8988T (cell line): ENCODE results near the gene SERINC5.
A peak's percentile ranks its signal among the peaks of the same experiment; 100 is the strongest.

Source experiments
- DNase-seq: peaks from one replicate; pipeline ENCODE4 v3.0.0; 2011

The SERINC5 gene

DNA sequence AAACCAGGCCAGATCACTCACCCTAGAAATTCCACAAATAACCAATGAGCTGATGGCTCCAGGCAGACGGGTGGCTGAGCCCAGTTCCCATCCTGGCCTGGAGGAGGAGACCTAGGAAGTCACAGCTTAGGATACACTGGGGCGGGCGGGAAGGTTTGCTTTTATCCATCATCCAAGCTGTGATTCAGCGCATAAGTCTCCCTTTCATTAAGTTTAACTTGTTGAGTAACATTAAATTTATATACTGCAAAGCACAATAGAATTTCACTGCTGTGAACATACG, 165.0 kb downstream of the SERINC5 start:
- DNase-seq, result no peak

DNA sequence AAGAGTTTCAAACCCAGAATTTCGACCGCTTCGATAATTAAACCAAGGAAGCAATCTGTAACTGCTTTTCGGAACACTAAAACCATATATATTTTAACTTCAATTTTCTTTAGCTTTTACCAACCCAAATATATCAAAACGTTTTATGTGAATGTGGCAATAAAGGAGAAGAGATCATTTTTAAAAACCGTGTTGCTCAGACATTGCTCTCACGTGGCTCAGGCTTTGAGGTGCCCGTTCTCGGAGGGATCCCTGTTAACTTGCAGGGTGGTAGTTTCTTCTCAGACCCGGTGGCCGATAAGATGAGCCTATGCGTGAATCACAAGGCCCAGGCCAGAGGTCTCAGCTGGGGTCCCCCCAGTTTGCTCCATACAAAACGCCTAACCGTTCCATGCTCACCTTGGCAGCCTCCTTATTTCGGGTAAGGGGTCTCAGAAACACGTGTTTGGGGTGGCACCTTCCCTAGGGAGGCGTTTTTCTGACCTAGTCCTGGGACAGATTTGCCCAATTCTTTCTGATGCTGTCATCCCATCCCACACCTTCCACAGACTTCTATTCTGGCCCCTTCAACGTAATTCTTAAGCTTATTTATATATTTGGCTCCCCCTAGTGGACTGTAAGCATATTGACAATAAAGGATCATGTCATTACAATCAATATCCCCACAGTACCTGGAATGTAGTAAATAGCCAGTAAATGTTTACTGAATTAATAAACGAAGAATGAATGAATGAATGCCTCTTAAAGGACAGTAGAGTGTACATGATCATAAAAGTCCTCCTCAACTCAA, 172.6 kb downstream of the SERINC5 start:
- peak; percentile 29 for DNase-seq

DNA sequence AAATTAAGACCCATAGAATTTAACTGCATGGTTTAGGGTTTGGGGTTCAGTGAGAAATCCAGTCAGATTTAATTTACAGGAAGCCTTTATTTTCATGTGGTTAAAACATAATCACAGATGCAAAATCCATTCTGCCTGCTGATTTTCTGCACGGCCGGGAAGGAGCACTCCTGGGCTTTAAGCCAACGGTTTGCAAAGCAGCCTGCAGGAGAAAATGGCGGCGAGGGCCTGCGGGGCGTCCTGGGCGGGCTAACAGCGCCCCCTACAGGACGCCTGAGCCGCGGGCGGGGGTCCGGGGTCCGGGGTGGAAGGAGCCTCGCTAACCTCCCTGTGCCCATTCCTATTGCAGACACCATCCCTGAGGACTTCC, 173.1 kb downstream of the SERINC5 start:
- DNase-seq, result peak; percentile 54

DNA sequence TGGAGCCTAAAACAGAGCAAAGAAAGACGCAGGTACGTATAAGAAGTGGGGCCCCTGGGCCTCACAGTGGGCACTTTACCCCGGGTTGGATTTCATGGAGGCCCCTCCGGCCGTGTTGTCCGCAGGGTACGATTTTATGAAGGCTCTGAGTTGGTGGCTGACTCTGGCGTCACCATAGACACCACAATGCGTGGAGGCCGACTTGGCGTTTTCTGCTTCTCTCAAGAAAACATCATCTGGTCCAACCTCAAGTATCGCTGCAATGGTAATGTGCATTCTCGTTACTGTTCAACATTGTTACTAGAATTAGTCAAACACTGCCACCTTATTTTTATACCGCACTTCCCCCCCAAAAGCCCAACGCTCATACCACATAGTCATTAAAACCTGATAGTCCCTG, 173.6 kb downstream of the SERINC5 start:
- no peak for DNase-seq

DNA sequence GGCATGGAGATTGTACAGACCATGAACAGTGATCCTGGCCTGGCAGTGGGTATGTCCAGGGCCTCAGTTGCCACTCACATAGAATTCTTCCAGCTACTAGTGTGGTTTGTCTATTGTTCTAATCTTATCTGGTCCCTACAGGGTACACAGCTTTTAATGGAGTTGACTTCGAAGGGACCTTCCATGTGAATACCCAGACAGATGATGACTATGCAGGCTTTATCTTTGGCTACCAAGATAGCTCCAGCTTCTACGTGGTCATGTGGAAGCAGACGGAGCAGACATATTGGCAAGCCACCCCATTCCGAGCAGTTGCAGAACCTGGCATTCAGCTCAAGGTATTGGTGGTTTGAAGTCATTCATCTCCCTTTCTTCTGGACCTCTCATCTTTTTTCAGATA, 176.9 kb downstream of the SERINC5 start:
- DNase-seq, result no peak

DNA sequence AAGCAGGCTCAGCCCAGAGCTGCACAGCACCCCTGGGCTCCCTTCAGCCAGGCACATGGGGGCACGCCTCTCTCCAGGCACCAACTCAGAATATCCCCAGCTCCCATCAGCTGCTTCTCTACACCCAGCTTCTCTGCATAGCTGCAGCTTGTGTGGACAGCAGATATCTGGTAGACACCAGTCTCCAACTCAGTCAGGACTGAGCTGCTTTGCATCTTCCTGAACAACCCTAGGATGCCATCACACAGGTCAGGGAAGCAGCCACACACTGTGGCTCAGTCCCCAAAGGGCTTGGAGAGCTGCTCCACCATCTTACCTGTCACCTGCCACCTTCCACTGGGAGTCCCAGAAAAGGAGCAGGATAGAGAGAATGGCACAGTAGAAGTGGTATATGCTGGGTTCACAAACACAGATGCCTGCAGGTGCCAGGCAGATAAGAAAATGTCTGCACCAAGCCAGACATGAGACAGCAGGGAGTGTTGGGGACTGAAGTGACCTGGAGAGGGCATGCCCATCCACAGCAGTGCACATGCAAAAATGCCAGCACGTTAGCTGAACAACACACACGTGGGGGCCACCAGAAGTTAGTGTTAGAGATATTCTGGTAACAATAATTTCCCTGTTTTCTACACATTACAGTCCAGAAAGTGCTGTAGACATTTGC, 178.7 kb downstream of the SERINC5 start:
- no peak for DNase-seq

DNA sequence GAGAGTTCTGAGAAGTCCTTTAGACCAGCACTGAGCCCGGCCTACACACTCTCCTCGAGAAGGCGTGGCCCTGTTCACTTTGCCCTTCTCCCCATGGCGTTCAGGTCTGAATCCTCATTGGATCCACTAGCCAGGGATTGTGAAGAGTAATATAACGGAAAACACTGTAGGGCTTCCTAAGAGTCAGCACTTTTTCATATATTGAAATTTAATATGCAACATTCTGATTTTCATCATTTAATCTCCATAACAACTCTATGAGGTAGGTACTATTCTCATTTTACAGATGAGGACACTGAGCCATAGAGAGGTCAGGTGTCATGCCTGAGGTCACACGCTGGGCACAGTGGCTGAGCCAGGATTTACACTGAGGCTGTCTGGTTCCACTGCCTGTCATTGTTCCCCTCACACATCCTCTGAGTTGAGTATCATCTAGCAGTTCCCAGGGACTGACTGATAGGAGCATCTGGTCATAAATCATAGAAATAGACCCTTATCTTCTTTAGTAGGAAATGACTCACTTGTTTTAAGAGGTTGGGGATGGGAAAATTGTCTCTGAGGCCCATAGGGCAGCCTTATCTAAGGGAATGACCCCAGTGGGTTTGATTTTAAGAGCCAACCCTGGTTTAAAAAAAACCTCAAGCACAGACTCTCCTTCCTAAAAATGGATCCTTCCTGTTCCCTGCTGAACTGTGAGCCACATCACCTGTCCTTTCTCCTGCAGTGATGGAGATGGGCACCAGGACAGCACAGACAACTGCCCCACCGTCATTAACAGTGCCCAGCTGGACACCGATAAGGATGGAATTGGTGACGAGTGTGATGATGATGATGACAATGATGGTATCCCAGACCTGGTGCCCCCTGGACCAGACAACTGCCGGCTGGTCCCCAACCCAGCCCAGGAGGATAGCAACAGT, 179.5 kb downstream of the SERINC5 start:
- no peak for DNase-seq

DNA sequence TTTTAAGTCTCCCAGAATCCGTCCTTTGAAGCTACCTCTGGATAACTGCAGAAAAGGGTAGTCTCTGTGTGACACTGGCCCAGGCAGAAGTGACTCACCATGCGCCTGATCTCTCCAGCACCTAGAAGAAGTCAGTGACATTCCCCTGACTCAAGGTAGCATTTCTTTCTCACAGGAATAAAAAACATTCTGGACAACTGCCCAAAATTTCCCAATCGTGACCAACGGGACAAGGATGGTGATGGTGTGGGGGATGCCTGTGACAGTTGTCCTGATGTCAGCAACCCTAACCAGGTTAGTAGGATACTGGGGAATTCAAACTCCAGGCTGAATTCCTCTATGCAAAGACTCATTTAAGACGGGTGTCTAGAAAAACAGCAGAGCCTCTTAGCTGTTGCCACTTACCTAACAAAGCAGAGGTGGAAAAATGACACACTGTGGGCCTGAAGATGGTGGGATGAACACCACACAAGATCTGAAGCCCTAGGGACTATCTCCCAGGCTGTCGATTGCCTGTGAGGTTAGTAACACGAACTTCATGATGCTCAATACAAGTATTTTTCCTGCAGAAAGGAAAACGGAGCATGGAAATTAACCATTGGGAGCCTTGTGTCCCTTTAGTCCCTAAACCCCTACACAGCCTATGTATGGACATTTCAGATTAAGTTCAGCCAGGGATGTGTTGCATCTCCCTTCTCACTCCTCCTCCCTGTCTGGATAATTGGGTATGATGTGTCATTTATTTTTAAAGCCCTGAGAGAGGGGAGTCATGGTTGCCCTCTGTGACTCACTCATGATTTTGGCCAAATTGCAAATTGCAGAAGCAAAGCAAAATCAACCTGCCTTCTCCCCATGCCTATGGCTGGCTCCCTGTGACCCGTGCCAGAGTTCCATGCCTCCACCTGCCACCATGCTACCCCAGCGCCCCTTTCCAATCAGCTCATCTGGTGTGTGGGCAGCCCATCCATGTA, 183.5 kb downstream of the SERINC5 start:
- no peak for DNase-seq

DNA sequence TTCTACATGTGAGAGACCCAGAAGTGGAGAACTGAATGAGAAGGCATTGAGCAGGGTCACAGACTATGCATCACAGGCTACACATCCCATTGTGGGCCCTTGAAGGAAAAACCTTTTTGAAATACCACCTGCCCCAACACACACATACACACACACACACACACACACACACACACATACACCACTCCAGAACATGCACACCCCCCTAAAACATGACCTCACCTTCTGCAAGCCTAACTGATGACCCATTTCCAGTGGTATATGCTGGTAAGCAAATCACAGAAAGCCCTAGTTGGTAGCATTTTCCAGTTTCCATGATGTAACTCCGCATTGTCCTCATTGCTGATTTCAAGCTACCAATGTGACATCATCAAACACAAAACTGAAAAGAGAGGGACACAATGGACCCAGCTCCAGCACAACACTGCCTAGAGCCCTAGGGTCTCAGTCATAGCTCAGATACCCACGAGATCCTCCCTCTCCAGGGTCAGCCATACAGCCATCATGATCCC, 184.3 kb downstream of the SERINC5 start:
- DNase-seq, result no peak

DNA sequence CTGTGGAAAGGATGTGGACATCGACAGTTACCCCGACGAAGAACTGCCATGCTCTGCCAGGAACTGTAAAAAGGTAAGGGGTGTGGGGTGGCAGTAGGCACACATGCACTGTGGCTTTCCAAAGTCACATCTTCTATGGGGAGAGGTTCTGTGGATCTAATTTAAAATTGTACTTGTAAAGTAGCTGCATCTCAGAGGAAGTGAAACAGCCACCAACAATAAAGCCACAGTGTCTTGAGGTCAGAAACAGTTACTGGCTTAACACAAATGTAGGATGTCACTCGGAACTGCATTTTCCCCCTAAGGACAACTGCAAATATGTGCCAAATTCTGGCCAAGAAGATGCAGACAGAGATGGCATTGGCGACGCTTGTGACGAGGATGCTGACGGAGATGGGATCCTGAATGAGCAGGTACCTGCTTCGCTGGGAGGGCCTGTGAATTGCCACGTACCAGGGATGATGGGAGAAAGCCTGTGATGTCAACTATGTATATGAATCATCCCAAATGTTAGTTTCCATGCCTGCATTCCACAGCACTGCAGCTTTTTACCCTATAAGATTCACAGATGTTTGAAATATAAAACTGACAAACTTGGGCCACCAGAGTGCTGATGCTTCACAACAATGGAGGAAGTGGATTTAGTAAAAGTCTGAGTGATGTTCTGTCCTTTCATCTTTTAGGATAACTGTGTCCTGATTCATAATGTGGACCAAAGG, 185.4 kb downstream of the SERINC5 start:
- no peak for DNase-seq

DNA sequence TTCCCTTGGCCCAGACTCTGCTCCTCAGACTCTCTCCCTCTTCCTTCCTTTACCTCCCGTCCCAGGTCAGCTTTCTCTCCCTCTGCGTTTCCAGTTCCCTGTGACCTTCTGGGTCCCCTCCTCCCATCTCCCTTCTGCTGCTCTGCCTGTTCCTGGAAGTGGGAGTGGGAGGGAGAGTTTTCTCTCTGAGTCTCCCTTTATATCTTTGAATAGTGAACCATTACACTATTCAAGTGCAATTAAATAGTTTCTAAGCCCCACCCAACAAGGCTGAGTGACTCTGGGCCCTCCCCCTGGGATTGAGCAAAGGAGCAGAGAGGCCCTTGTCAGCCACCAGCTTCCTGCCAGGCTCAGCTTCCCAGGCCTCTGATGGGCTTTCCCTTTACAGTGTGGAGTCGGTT, 185.9 kb downstream of the SERINC5 start:
- no peak for DNase-seq

DNA sequence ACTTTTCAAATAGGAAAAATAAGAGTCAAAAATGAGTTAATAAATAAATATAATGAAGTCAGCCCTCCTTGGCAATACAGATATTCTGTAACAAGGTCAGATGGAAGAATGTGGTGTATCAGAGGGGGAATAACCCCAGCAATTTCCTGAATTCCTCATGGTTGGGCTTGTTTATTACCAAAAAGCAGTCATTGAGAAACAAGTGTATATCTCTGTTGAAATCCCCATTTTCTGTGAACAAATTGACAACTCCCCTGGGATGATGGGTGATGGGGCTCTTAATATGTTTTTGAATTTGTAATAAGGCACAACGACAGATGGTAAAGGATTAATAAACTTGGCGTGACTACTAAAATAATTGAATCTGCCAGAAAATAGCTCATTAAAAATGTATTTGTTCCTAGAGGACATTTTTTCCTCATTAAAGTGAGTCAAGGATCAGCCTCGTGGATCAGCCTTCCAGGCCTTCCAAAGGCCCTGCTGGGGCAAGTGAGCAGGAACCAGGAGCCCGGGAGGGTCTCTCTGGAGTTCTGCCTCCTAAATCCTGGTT, 186.5 kb downstream of the SERINC5 start:
- DNase-seq, result no peak

DNA sequence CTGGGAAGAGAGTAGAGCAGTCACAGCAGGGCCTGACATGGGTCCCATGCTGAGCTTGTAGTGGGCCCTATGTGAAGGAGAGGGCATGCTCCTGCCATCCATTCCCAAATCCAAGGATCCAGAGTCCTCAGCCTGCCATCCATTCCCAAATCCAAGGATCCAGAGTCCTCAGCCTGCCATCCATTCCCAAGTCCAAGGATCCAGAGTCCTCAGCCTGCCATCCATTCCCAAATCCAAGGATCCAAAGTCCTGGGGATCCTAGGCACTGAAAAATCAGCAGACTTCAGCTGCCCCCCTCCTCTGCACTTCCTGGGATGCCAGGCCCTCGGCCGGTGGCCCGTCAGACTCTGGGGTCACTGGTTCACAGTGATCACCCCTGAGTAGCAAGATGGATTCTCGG, 187.1 kb downstream of the SERINC5 start:
- DNase-seq, result no peak

DNA sequence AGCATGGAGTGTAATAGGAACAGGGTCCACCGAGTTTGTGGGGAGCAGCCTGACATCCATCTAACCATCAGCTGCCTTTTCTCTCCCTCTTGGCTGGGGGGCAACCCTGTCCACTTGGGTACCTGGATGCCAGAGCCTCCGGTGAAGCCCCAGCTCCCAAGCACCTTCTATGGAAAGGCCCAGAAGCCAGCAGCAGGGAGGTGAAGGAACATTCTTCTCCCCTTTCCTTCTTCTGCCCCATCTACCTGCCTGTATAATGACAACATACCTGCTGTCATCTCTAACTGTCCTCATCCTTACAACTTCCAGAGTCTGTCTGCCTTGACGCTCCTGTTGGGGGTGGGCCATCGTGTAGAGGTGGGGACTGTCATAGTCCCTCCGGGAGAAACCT, 187.6 kb downstream of the SERINC5 start:
- DNase-seq, result no peak

DNA sequence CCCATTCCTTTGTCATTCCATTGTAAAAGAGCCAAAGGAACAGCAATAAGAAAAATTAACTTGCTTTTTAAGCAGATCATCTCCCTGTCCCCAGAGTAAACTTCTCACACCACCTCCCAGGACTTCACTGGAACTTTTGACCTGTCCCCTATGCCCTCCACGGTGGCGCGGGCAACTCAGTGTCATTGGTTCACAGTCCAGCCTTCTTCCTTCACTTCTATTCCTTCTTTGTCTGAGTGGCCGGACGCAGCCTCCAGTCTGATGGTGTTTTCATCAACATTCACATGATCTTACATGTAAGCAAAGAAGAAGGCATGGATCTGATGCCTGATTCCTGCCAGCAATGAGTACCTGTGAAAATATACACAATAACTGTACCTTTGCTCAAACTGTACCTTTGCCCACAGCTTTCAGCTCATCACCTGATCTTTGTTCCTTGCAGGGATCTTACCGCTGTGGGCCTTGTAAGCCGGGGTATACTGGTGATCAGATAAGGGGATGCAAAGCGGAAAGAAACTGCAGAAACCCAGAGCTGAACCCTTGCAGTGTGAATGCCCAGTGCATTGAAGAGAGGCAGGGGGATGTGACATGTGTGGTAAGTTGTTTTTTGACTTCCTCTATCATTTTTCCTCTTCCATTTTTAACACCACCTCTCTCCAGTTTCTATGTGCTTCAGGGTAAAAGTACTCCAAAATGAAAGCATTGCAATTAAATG, 188.2 kb downstream of the SERINC5 start:
- no peak for DNase-seq

DNA sequence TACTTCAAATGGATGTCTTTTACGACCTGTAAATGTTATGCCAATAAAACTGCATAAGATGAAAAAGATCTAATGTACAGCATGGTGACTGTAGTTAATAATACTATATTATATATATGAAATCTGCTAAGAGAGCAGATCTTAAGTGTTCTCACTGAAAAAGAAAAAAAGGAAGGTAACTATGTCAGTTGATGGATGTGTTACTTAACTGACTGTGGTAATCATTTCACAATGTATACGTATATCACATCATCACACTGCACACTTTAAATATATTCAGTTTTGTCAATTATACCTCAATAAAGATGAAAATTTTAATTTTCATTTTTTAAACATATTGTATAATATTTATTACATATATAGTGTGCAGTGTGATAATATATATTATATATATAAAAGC, 188.8 kb downstream of the SERINC5 start:
- no peak for DNase-seq

DNA sequence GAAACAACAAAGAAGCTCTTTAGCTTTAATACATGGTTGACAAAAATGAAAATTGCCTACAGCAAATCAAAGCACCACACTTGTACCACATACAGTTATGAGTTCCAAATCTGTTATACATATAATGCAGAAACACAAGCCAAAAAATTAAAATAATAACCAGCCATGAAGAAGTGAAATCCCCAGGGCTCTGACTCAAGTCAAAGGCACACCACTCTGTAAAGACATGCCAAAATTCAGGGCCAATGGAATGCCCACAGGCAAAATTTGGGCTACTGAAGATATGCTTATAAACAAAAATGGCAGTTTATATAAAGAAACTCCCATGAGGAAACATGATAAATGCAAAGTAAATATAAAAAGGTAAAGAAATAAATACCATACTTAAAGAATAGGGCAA, 191.7 kb downstream of the SERINC5 start:
- DNase-seq, result no peak
